HG02763 (cell line): ENCODE measurements around the gene IL36A.

Source experiments
- ATAC-seq: cut with Tn5 transposase; IDR thresholded peaks from one replicate; pipeline ENCODE4 v1.9.1; 2021; ENCODE audit warnings: mild to moderate bottlenecking, moderate library complexity; ENCODE audit not compliant: unreplicated experiment

The IL36A gene

GRCh38 chr2:113046465-113046864 is 41.2 kb downstream of the IL36A start:
- ATAC-seq = no peak

GRCh38 chr2:113050921-113051895 is 45.9 kb downstream of the IL36A start:
- ATAC-seq = no peak

GRCh38 chr2:113052396-113052917 is 47.2 kb downstream of the IL36A start, which contains the start of gene IL36B:
Gene IL36B, minus strand, starts transcription at chr2:113052867.
- ATAC-seq = no peak

GRCh38 chr2:113053666-113054065 is 48.4 kb downstream of the IL36A start:
- no peak for ATAC-seq

- no peak for ATAC-seq
Measured at GRCh38 chr2:113054066-113054465, 48.8 kb downstream of the IL36A start.

GRCh38 chr2:113056521-113056920 is 51.3 kb downstream of the IL36A start:
- ATAC-seq = no peak

- no peak for ATAC-seq
Measured at GRCh38 chr2:113057117-113057516, 51.9 kb downstream of the IL36A start.
